Liver (tissue), 3 donors: ENCODE results near the gene SBK2.

Source experiments
- CTCF ChIP-seq: fragments of 150-350 bp; IDR thresholded peaks from 2 replicates; pipeline ENCODE4 v1.5.1; 2017; ENCODE audit warnings: improper control_type of control experiment, low read depth, low read length; ENCODE audit not compliant: missing input control
- EGR1 ChIP-seq, 2 donors: IDR thresholded peaks; 2 replicates each; pipeline ENCODE4 v1.6.1; 2016 to 2018; ENCODE audit warnings: antibody characterized with exemption in 2 of 2, low read depth in 2 of 2
- HNF4A ChIP-seq, 2 donors: conservative IDR thresholded peaks; 2 replicates each; pipeline ENCODE4 v1.6.1; 2016; ENCODE audit warnings: antibody characterized with exemption in 2 of 2, mild to moderate bottlenecking in 2 of 2
- JUND ChIP-seq, 2 donors: IDR thresholded peaks; 2 replicates each; pipeline ENCODE4 v1.6.1; 2016; ENCODE audit warnings: antibody characterized with exemption in 2 of 2
- MAX ChIP-seq: IDR thresholded peaks from 2 replicates; pipeline ENCODE4 v1.6.1; 2016; ENCODE audit warnings: antibody characterized with exemption
- REST ChIP-seq: IDR thresholded peaks from 2 replicates; pipeline ENCODE4 v1.6.1; 2016; ENCODE audit warnings: antibody characterized with exemption, mild to moderate bottlenecking
- TAF1 ChIP-seq: conservative IDR thresholded peaks from 2 replicates; pipeline ENCODE4 v1.6.1; 2016; ENCODE audit warnings: antibody characterized with exemption, mild to moderate bottlenecking
- YY1 ChIP-seq: IDR thresholded peaks from 2 replicates; pipeline ENCODE4 v1.6.1; 2016; ENCODE audit warnings: antibody characterized with exemption, mild to moderate bottlenecking
- TF ChIP-seq, protein P1 (sequence below): IDR thresholded peaks from 2 replicates; pipeline ENCODE4 v1.6.1; 2016; ENCODE audit warnings: antibody characterized with exemption
- donor health status: healthy.
- donor health status: healthy.

GRCh38 chr19:55520691-55521292, 16.1 kb downstream of the SBK2 start:
- TF ChIP-seq MAX: no peak
- TF ChIP-seq CTCF: no peak
- no peak for TF ChIP-seq TAF1
- no peak for TF ChIP-seq HNF4A (conservative IDR thresholded peaks at IDR 0.05)
- TF ChIP-seq REST: no peak
- no peak for TF ChIP-seq YY1
- TF ChIP-seq JUND (IDR thresholded peaks at IDR 0.05): no peak
- TF ChIP-seq, protein P1, sequence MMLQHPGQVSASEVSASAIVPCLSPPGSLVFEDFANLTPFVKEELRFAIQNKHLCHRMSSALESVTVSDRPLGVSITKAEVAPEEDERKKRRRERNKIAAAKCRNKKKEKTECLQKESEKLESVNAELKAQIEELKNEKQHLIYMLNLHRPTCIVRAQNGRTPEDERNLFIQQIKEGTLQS: no peak
- no peak for TF ChIP-seq EGR1 (IDR thresholded peaks at IDR 0.05; ENCODE audit: low read depth in 2 of 2)
